UCSD-AML1 (cell line): Measurements from ENCODE around the gene HCRT.
"Not testable (repeated sequence)": the region's sequence is repeated elsewhere in the genome, so short reads cannot be mapped to it uniquely, and the experiment has no call there.

Experiments
- DNase-seq: peaks from one replicate; lab custom pipeline; 2025; ENCODE audit not compliant: unreplicated experiment; lab: John Stamatoyannopoulos, UW

The HCRT gene

GRCh38 chr17:42142371-42142896 is 42.8 kb downstream of the HCRT start:
- peak; percentile 22 for DNase-seq

DNA sequence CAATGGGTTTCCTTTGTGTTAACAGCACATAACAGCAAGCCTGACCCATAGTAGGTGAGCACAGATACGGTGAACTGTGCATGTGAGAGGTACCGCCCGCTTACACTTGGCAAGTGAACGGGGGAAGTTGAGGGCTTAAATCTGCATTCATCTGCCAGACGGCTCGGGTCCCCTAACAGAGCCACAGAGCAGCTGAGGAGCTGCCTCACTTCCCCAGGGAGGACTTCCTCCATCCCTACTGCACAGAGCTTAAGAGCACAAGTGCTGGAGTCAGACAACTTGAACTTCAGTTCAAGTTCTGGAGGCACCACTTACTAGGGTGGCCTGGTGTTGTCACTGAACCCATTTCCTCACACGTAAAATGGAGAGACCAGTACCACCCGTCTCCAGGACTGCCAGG is 43.9 kb downstream of the HCRT start:
- no peak for DNase-seq

- not testable (repeated sequence) for DNase-seq
Measured at GRCh38 chr17:42140690-42141089, 44.6 kb downstream of the HCRT start.

- no peak for DNase-seq
Measured at GRCh38 chr17:42138749-42139492, 46.3 kb downstream of the HCRT start.

- no peak for DNase-seq
Measured at GRCh38 chr17:42136654-42137051, 48.6 kb downstream of the HCRT start.

- DNase-seq = no peak
Measured at GRCh38 chr17:42135664-42136653, 49.3 kb downstream of the HCRT start.

- DNase-seq = no peak
Measured at GRCh38 chr17:42135151-42135550, 50.1 kb downstream of the HCRT start.
